ENCODE data around the gene TMEM87A. TPM values are rescaled to one million over a fixed set of nuclear protein-coding genes. Genes with fewer than 3 reads are reported as not detected.
"Not testable (repeated sequence)": the region's sequence is repeated elsewhere in the genome, so short reads cannot be mapped to it uniquely, and the experiment has no call there.

TMEM87A gene, protein sequence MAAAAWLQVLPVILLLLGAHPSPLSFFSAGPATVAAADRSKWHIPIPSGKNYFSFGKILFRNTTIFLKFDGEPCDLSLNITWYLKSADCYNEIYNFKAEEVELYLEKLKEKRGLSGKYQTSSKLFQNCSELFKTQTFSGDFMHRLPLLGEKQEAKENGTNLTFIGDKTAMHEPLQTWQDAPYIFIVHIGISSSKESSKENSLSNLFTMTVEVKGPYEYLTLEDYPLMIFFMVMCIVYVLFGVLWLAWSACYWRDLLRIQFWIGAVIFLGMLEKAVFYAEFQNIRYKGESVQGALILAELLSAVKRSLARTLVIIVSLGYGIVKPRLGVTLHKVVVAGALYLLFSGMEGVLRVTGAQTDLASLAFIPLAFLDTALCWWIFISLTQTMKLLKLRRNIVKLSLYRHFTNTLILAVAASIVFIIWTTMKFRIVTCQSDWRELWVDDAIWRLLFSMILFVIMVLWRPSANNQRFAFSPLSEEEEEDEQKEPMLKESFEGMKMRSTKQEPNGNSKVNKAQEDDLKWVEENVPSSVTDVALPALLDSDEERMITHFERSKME
- 10 to 100 TPM; 51.1 to 58.6 (median 55.7) TPM for total RNA-seq

DNA sequence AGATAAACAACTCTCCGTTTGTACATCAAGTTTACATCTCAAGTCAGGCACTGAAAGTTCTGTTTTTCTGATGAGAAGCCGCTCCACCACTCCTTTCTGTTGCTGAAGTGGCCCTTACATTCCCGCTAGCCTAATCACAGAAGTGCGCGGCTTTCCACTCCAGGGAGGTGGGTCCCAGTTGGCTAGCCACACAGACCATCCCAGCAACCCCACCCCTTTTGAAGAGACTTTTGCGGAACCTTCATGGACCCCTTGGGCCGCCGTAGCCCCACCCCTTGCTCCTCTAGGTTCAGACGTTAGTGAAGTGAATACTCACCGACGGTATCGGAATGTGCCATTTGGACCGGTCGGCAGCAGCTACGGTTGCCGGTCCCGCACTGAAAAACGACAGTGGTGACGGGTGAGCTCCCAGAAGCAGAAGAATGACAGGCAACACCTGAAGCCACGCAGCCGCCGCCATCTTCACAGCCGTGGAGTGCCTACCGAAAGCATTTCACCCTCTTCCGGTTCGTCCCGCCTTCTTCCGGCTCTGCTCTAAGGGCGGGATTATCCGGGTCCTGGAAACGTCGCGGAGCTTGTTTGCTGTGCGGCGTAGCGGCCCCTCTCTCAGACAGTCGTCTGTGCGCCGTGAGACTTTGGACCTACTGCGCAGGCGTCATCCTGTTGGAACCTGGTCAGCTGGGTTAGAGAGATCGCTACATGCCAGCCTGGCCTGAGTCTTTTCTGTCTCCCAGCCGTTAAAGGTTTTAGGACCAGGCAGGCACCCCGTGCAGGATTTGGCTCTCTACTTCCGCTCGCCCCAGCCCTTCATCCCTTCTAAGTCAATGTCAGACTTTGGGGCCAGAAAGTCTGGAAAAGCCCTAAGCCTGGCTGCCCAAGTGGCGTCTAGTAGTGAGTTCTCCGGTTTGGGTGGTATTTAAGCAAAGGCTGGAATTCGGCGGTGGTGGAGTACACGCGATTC lies at the start of gene TMEM87A, which contains the start of gene GANC:
TSS of gene TMEM87A (minus strand) at position 495 of the 961 bp plus-strand sequence. CDS start at position 460, 35 bp downstream.
TSS of gene GANC (plus strand) at position 263 of the 961 bp plus-strand sequence. CDS start 1,281 bp downstream, outside the sequence.
- DNase-seq (ENCODE audit: low spot score in 2 of 2): peak; percentile 93 to 96
- H3K4me1 ChIP-seq: peaks cover 0 to 63% (median 33%) of the 10 kb centered on the region in 4 donors
- H3K4me3 ChIP-seq: peak within 1 kb of the TSS; percentile 49 to 85 (median 74)
- TF ChIP-seq EP300 (IDR thresholded peaks at IDR 0.05) (peak; percentile 77 to 97), POLR2A (IDR thresholded peaks at IDR 0.05) (peak; percentile 80 to 91)
- TF ChIP-seq, protein P1, sequence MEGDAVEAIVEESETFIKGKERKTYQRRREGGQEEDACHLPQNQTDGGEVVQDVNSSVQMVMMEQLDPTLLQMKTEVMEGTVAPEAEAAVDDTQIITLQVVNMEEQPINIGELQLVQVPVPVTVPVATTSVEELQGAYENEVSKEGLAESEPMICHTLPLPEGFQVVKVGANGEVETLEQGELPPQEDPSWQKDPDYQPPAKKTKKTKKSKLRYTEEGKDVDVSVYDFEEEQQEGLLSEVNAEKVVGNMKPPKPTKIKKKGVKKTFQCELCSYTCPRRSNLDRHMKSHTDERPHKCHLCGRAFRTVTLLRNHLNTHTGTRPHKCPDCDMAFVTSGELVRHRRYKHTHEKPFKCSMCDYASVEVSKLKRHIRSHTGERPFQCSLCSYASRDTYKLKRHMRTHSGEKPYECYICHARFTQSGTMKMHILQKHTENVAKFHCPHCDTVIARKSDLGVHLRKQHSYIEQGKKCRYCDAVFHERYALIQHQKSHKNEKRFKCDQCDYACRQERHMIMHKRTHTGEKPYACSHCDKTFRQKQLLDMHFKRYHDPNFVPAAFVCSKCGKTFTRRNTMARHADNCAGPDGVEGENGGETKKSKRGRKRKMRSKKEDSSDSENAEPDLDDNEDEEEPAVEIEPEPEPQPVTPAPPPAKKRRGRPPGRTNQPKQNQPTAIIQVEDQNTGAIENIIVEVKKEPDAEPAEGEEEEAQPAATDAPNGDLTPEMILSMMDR (IDR thresholded peaks at IDR 0.05): peak in 2 of 5 experiments; percentile 6 to 35
- no peaks in the 10 kb centered on the region for H3K9me3 ChIP-seq
- WGBS, 2 donors: 0 to 1% methylated on average over 47 to 52 of the region's 52 CpGs
- peaks cover 0 to 2% (median 0%) of the 10 kb centered on the region in 3 donors for H3K36me3 ChIP-seq
- peak within 1 kb of the TSS; percentile 89 to 99 (median 94) for H3K27ac ChIP-seq
- H3K27me3 ChIP-seq: no peaks in the 10 kb centered on the region

DNA sequence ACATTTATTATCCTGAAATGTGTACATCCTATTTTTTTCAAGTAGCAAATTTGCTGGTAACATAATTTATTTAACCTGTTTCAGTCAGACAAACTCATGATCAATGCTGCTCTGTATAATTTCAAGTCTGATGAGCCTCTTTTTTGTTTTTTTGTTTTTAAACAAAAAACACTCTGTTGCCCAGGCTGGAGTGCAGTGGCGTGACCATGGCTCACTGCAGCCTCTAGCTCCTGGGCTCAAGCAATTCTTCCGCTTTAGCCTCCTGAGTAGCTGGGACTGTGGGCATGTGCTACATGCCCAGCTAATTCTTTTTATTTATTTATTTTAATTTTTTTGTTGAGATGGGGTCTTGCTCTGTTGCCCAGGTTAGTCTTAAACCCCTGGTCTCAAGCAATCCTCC lies 46.0 kb upstream of the TMEM87A start:
- DNase-seq (ENCODE audit: low spot score in 2 of 2): no peak
- H3K27me3 ChIP-seq: no peaks in the 10 kb centered on the region
- peaks cover 0 to 54% (median 0%) of the 10 kb centered on the region in 3 donors for H3K36me3 ChIP-seq
- no peak overlapping the region for H3K4me3 ChIP-seq
- H3K4me1 ChIP-seq: no peaks in the 10 kb centered on the region
- TF ChIP-seq, protein P1 (IDR thresholded peaks at IDR 0.05): no peak
- TF ChIP-seq EP300 (IDR thresholded peaks at IDR 0.05): no peak
- no peak for TF ChIP-seq POLR2A (IDR thresholded peaks at IDR 0.05)
- H3K9me3 ChIP-seq: no peaks in the 10 kb centered on the region
- WGBS, 2 donors: 88 to 100% methylated on average over 2 of the region's 2 CpGs
- no peak overlapping the region for H3K27ac ChIP-seq

DNA sequence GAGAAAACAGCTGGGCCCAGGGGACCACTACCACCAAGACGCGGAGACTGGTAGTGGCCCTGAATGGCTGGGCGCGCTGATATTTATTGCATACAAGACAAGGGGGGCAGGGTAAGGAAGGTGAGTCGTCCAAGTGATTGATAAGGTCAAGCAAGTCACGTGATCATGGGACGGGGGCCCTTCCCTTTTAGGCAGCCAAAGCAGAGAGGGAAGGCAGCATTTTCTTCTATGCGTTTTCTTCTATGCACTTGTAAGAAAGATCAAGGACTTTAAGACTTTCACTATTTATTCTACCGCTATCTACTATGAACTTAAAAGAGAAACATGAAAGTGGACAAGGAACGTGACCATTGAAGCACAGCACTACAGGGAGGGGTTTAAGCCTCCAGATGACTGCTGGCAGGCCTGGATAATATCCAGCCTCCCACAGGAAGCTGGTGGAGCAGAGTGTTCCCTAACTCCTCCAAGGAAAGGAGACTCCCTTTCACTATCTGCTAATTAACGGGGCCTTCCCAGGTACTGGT lies 43.1 kb upstream of the TMEM87A start:
- WGBS, 2 donors: 64% methylated on average over 11 of the region's 11 CpGs
- not testable (repeated sequence) for H3K27me3 ChIP-seq; DNase-seq (ENCODE audit: low spot score in 2 of 2); H3K9me3 ChIP-seq; H3K4me3 ChIP-seq; H3K27ac ChIP-seq; H3K4me1 ChIP-seq
- H3K36me3 ChIP-seq: peaks cover 0 to 49% (median 0%) of the 10 kb centered on the region in 3 donors

DNA sequence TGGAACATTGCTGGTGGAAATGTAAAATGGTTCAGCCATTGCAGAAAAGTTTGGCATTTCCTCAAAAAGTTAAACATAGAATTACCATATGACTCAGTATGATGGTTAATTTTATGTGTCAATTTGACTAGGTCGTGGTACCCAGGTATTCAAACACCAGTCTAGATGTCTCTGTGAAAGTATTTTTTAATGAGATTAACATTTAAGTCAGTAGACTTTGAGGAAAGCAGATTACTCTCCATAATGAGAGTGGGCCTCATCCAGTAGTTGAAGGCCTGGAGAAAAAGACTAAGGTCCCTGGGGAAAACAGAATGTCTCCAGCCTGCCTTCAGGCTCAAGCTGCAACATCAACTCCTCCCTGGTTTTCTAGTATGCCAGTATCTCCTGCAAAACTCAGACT lies 42.3 kb upstream of the TMEM87A start:
- Histone ChIP-seq H3K4me1 (no peaks in the 10 kb centered on the region), H3K27ac (no peak overlapping the region), H3K9me3 (no peaks in the 10 kb centered on the region), H3K4me3 (no peak overlapping the region), H3K36me3 (peaks cover 0 to 50% (median 6%) of the 10 kb centered on the region in 3 donors), H3K27me3 (no peaks in the 10 kb centered on the region)
- 77 to 81% methylated on average over 1 of the region's 1 CpG for WGBS, 2 donors
- TF ChIP-seq EP300 (IDR thresholded peaks at IDR 0.05) (no peak), POLR2A (IDR thresholded peaks at IDR 0.05) (no peak)
- TF ChIP-seq, protein P1 (IDR thresholded peaks at IDR 0.05): no peak
- DNase-seq (ENCODE audit: low spot score in 2 of 2): no peak

DNA sequence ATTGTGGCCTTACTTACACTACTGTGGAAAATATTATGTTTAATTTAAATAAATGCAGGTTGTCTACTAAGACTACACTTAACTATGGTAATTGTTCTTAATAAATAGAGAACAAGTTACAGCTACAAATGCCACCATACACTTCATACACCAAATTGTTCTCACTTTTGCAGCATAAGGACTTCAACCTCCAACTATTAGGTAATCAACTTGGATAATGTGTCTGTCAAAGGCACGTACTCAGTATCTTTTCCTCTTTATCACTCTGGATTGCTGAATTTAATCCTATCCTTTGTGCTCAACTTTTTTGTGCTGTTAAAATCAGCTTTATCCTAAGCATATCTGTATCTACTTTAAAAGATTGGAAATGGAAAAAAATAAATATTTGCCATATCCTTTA lies 41.6 kb upstream of the TMEM87A start:
- Histone ChIP-seq H3K27me3 (no peaks in the 10 kb centered on the region), H3K4me1 (no peaks in the 10 kb centered on the region), H3K36me3 (peaks cover 0 to 54% (median 8%) of the 10 kb centered on the region in 3 donors), H3K4me3 (no peak overlapping the region), H3K9me3 (no peaks in the 10 kb centered on the region), H3K27ac (no peak overlapping the region)
- no peak for DNase-seq (ENCODE audit: low spot score in 2 of 2)
- 87 to 89% methylated on average over 1 of the region's 1 CpG for WGBS, 2 donors
- TF ChIP-seq POLR2A (IDR thresholded peaks at IDR 0.05): no peak
- TF ChIP-seq, protein P1 (IDR thresholded peaks at IDR 0.05): no peak
- no peak for TF ChIP-seq EP300 (IDR thresholded peaks at IDR 0.05)
